SK-N-SH treated with all-trans-retinoic acid at 6 μM for 48 hours (cell line): ENCODE measurements around the gene ANKMY2.

Experiments used
- OSR1 ChIP-seq: fragments of 250-450 bp; sonication (Bioruptor Pico); IDR thresholded peaks from 2 replicates; pipeline ENCODE4 v1.8.0; 2022; ENCODE audit warnings: moderate library complexity, mild to moderate bottlenecking, inconsistent platforms
- RARB ChIP-seq: fragments of 250-450 bp; sonication (Bioruptor Pico); IDR thresholded peaks from 2 replicates; pipeline ENCODE4 v1.8.0; 2021; ENCODE audit warnings: mild to moderate bottlenecking, moderate library complexity
- TCF4 ChIP-seq: fragments of 250-450 bp; sonication (Bioruptor Pico); IDR thresholded peaks from 2 replicates; pipeline ENCODE4 v1.8.0; 2021; ENCODE audit warnings: mild to moderate bottlenecking, moderate library complexity, borderline replicate concordance
- ZNF70 ChIP-seq: fragments of 450-650 bp; formaldehyde crosslinking; IDR thresholded peaks from 2 replicates; pipeline ENCODE4 v1.5.0; 2020; ENCODE audit warnings: mild to moderate bottlenecking, moderate library complexity
- TF ChIP-seq, protein P1 (sequence below): fragments of 250-450 bp; sonication (Bioruptor Pico); IDR thresholded peaks from 2 replicates; pipeline ENCODE4 v1.5.1; 2020; ENCODE audit warnings: low read depth, mild to moderate bottlenecking, moderate library complexity
- TF ChIP-seq, protein P2 (sequence below): fragments of 250-450 bp; sonication (Bioruptor Pico); IDR thresholded peaks from 2 replicates; pipeline ENCODE4 v1.8.0; 2020; ENCODE audit warnings: mild to moderate bottlenecking, moderate library complexity, borderline replicate concordance

GRCh38 chr7:16657656-16658279 is 12.2 kb upstream of the ANKMY2 start:
- TF ChIP-seq RARB (CRISPR knock-in tag) (no peak), OSR1 (CRISPR knock-in tag) (no peak), ZNF70 (CRISPR knock-in tag) (no peak), TCF4 (CRISPR knock-in tag) (no peak)
- TF ChIP-seq, protein P1, sequence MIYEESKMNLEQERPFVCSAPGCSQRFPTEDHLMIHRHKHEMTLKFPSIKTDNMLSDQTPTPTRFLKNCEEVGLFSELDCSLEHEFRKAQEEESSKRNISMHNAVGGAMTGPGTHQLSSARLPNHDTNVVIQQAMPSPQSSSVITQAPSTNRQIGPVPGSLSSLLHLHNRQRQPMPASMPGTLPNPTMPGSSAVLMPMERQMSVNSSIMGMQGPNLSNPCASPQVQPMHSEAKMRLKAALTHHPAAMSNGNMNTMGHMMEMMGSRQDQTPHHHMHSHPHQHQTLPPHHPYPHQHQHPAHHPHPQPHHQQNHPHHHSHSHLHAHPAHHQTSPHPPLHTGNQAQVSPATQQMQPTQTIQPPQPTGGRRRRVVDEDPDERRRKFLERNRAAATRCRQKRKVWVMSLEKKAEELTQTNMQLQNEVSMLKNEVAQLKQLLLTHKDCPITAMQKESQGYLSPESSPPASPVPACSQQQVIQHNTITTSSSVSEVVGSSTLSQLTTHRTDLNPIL (CRISPR knock-in tag), result no peak
- TF ChIP-seq, protein P2, sequence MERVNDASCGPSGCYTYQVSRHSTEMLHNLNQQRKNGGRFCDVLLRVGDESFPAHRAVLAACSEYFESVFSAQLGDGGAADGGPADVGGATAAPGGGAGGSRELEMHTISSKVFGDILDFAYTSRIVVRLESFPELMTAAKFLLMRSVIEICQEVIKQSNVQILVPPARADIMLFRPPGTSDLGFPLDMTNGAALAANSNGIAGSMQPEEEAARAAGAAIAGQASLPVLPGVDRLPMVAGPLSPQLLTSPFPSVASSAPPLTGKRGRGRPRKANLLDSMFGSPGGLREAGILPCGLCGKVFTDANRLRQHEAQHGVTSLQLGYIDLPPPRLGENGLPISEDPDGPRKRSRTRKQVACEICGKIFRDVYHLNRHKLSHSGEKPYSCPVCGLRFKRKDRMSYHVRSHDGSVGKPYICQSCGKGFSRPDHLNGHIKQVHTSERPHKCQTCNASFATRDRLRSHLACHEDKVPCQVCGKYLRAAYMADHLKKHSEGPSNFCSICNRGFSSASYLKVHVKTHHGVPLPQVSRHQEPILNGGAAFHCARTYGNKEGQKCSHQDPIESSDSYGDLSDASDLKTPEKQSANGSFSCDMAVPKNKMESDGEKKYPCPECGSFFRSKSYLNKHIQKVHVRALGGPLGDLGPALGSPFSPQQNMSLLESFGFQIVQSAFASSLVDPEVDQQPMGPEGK (CRISPR knock-in tag), result no peak
